Measurements from ENCODE around the gene AQP6. TPM values are rescaled to one million over a fixed set of nuclear protein-coding genes. Genes with fewer than 3 reads are reported as not detected.

Gene AQP6
- polyA plus RNA-seq, 1 of the 3 experiments (the other 2 are of a cell fraction): 0.10 TPM

GRCh38 chr12:50018968-50019367 is 46.2 kb downstream of the AQP6 start:
- 94% methylated on average over 2 of the region's 2 CpGs for WGBS (ENCODE audit: low lambda C conversion rate)
- Histone ChIP-seq H3K9me2 (no peaks in the 10 kb centered on the region), H3K4me3 (ENCODE audit: low read depth in 2 of 2, low read length in 1 of 2) (no peak overlapping the region), H4K20me1 (ENCODE audit: insufficient read depth) (peaks cover 6% of the 10 kb centered on the region; the same call in 1 of the 2 replicates), H3K4me1 (ENCODE audit: control insufficient read depth in 1 of 2, insufficient read depth in 2 of 2, low read depth in 1 of 2, low read length in 1 of 2) (peaks cover 3 to 7% of the 10 kb centered on the region in 2 experiments; a peak in 3 of 4 replicates), H2AFZ (ENCODE audit: low read depth) (no peak overlapping the region), H3K4me2 (no peak overlapping the region), H3K79me2 (ENCODE audit: insufficient read depth) (peaks cover 100% of the 10 kb centered on the region), H3K27me3 (ENCODE audit: insufficient read depth) (no peaks in the 10 kb centered on the region), H3K9ac (no peak overlapping the region), H3K27ac (ENCODE audit: low read depth in 2 of 2, low read length in 1 of 2) (no peak overlapping the region), H3K9me3 (no peaks in the 10 kb centered on the region), H3F3A (replicated peaks; ENCODE audit: insufficient read depth) (peaks cover 10% of the 10 kb centered on the region), H3K36me3 (replicated peaks in 1 of 2; ENCODE audit: control insufficient read depth in 1 of 2, insufficient read depth in 2 of 2, low read length in 1 of 2) (peaks cover 0 to 4% of the 10 kb centered on the region in 2 experiments)
- DNase-seq: no peak
- POLR2A ChIA-PET: no interaction called here
- TF ChIP-seq GATA2 (CRISPR knock-in tag; IDR thresholded peaks at IDR 0.05): no peak
- no peak for TF ChIP-seq GABPA (IDR thresholded peaks at IDR 0.05; ENCODE audit: low read depth)
- TF ChIP-seq RCOR1 (IDR thresholded peaks at IDR 0.05; ENCODE audit: low read length): no peak
- TF ChIP-seq USF2 (IDR thresholded peaks at IDR 0.05; ENCODE audit: borderline replicate concordance, low read depth, low read length): no peak
- no peak for TF ChIP-seq SIN3A (IDR thresholded peaks at IDR 0.05; ENCODE audit: borderline replicate concordance, low read depth, low read length)
- TF ChIP-seq, protein P1, sequence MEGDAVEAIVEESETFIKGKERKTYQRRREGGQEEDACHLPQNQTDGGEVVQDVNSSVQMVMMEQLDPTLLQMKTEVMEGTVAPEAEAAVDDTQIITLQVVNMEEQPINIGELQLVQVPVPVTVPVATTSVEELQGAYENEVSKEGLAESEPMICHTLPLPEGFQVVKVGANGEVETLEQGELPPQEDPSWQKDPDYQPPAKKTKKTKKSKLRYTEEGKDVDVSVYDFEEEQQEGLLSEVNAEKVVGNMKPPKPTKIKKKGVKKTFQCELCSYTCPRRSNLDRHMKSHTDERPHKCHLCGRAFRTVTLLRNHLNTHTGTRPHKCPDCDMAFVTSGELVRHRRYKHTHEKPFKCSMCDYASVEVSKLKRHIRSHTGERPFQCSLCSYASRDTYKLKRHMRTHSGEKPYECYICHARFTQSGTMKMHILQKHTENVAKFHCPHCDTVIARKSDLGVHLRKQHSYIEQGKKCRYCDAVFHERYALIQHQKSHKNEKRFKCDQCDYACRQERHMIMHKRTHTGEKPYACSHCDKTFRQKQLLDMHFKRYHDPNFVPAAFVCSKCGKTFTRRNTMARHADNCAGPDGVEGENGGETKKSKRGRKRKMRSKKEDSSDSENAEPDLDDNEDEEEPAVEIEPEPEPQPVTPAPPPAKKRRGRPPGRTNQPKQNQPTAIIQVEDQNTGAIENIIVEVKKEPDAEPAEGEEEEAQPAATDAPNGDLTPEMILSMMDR (IDR thresholded peaks at IDR 0.05): no peak
- CTCF ChIA-PET: interaction anchor here (1.1 to 2.5 kb wide), 7 partner anchors 9 to 152 kb away, joined by 3 to 14 read pairs (median 6); no protein-coding TSS in a partner anchor

GRCh38 chr12:50019524-50019923 is 46.8 kb downstream of the AQP6 start:
- no peaks in the 10 kb centered on the region for H3K9me2 ChIP-seq
- peaks cover 0 to 4% of the 10 kb centered on the region in 2 experiments for H3K36me3 ChIP-seq (replicated peaks in 1 of 2; ENCODE audit: control insufficient read depth in 1 of 2, insufficient read depth in 2 of 2, low read length in 1 of 2)
- H3K27ac ChIP-seq (ENCODE audit: low read depth in 2 of 2, low read length in 1 of 2): no peak overlapping the region
- no peak overlapping the region for H3K4me2 ChIP-seq
- H3K9me3 ChIP-seq: no peaks in the 10 kb centered on the region
- H3K4me3 ChIP-seq (ENCODE audit: low read depth in 2 of 2, low read length in 1 of 2): no peak overlapping the region
- H2AFZ ChIP-seq (ENCODE audit: low read depth): no peak overlapping the region
- WGBS (ENCODE audit: low lambda C conversion rate): 94% methylated on average over 2 of the region's 2 CpGs
- peaks cover 100% of the 10 kb centered on the region for H3K79me2 ChIP-seq (ENCODE audit: insufficient read depth)
- H3F3A ChIP-seq (replicated peaks; ENCODE audit: insufficient read depth): peaks cover 10% of the 10 kb centered on the region
- no peaks in the 10 kb centered on the region for H3K27me3 ChIP-seq (ENCODE audit: insufficient read depth)
- H3K4me1 ChIP-seq (ENCODE audit: control insufficient read depth in 1 of 2, insufficient read depth in 2 of 2, low read depth in 1 of 2, low read length in 1 of 2): peaks cover 3 to 7% of the 10 kb centered on the region in 2 experiments; a peak in 3 of 4 replicates
- DNase-seq: no peak
- no peak overlapping the region for H3K9ac ChIP-seq
- no peak for TF ChIP-seq PBX3 (IDR thresholded peaks at IDR 0.05)
- TF ChIP-seq GATA2 (CRISPR knock-in tag; IDR thresholded peaks at IDR 0.05): no peak
- TF ChIP-seq USF2 (IDR thresholded peaks at IDR 0.05; ENCODE audit: borderline replicate concordance, low read depth, low read length): no peak
- TF ChIP-seq MEF2A (IDR thresholded peaks at IDR 0.05; ENCODE audit: borderline replicate concordance, low read depth): no peak
- no peak for TF ChIP-seq NRF1 (IDR thresholded peaks at IDR 0.05; ENCODE audit: low read depth, low read length)
- ChIA-PET POLR2A (no interaction called here), CTCF (interaction anchor here (1.1 to 2.5 kb wide), 5 partner anchors 9 to 45 kb away, joined by 4 to 12 read pairs (median 7); no protein-coding TSS in a partner anchor)
- H4K20me1 ChIP-seq (ENCODE audit: insufficient read depth): peaks cover 6% of the 10 kb centered on the region; the same call in 1 of the 2 replicates

All from SK-N-SH (cell line).